ENCODE measurements around the gene SH3BP1. TPM values are rescaled to one million over a fixed set of nuclear protein-coding genes. Genes with fewer than 3 reads are reported as not detected.

SH3BP1 gene
- total and polyA plus RNA-seq, 2 of the 4 experiments (the other 2 are of a cell fraction): 8.8 to 33.3 TPM

GRCh38 chr22:37639771-37640590 is 512 bp downstream of the SH3BP1 start:
- H2AK5ac ChIP-seq (ENCODE audit: low read depth, low read length): peak overlapping the region; percentile 97
- peak overlapping the region; percentile 66 for H3K27ac ChIP-seq (ENCODE audit: insufficient read depth, low read length)
- H3K4me3 ChIP-seq (ENCODE audit: insufficient read depth, low read depth, low read length): peak overlapping the region; percentile 95
- peak overlapping the region; percentile 87 for H3K9ac ChIP-seq (ENCODE audit: low read depth, low read length)
- peak overlapping the region; percentile 99 for H3K4me2 ChIP-seq (ENCODE audit: low read depth, low read length)
- H2BK120ac ChIP-seq (ENCODE audit: low read depth, low read length): peak overlapping the region; percentile 79
- CTCF ChIA-PET: no interaction called here
- peak overlapping the region; percentile 4; the same call in 1 of the 3 replicates for H2BK15ac ChIP-seq (ENCODE audit: low read depth, low read length)
- intact Hi-C loops (cut with micrococcal nuclease) (loop anchor here (5.0 kb wide), 1 partner anchor 97 kb away; no protein-coding TSS in a partner anchor), in situ Hi-C loops (cut with MboI; ENCODE audit: low sequenced_read_pairs) (loop anchor here (5.0 kb wide), 1 partner anchor 152 kb away; no protein-coding TSS in a partner anchor), dilution Hi-C loops (cut with HindIII; ENCODE audit: low sequenced_read_pairs, unreplicated experiment) (no loop called here)
- H3K27me3 ChIP-seq (ENCODE audit: control insufficient read depth, insufficient read depth, low read length): no peaks in the 10 kb centered on the region
- TF ChIP-seq POLR2A (IDR thresholded peaks at IDR 0.05; ENCODE audit: low read depth, low read length): no peak
- TF ChIP-seq BHLHE40 (IDR thresholded peaks at IDR 0.05; ENCODE audit: low read depth, low read length): no peak
- peak overlapping the region; percentile 6; the same call in 1 of the 2 replicates for H2BK20ac ChIP-seq (ENCODE audit: low read depth, low read length)
- peak overlapping the region; percentile 81 for H2AFZ ChIP-seq (replicated peaks; ENCODE audit: low read length, poor library complexity)
- peak overlapping the region; percentile 99 for H2AK9ac ChIP-seq (replicated peaks; ENCODE audit: low read depth, low read length, poor library complexity)
- H3K18ac ChIP-seq (ENCODE audit: low read depth, low read length): peak overlapping the region; percentile 95
- peak overlapping the region; percentile 99 for H3K23ac ChIP-seq (ENCODE audit: low read depth, low read length)
- peaks cover 4% of the 10 kb centered on the region; the same call in 1 of the 2 replicates for H3K9me1 ChIP-seq (ENCODE audit: insufficient read depth, low read length)
- peaks cover 30% of the 10 kb centered on the region for H3K4me1 ChIP-seq (ENCODE audit: control insufficient read depth, insufficient read depth, low read length)
- peak overlapping the region; percentile 81 for H4K5ac ChIP-seq (ENCODE audit: low read depth, low read length)
- peaks cover 0 to 74% of the 10 kb centered on the region in 2 experiments; a peak in 3 of 4 replicates for H3K79me1 ChIP-seq (ENCODE audit: low read depth in 1 of 2, low read length in 2 of 2)
- H2BK5ac ChIP-seq (ENCODE audit: low read depth, low read length, poor library complexity, severe bottlenecking): peak overlapping the region; percentile 75
- no TSS peak for BruUV-seq (replicated peaks)
- H3K4ac ChIP-seq (ENCODE audit: low read depth, low read length): peak overlapping the region; percentile 95
- ATAC-seq (ENCODE audit: low read depth) (peak; percentile 3), DNase-seq (no peak)
- no peaks in the 10 kb centered on the region for H3K9me3 ChIP-seq (ENCODE audit: control insufficient read depth, insufficient read depth, low read length)
- H4K91ac ChIP-seq (ENCODE audit: insufficient read depth, low read depth, low read length): peak overlapping the region; percentile 92
- H4K20me1 ChIP-seq (ENCODE audit: insufficient read depth, low read length): peaks cover 9% of the 10 kb centered on the region
- no peak overlapping the region for H3K56ac ChIP-seq (ENCODE audit: extremely low read depth, insufficient read depth, low read length)
- peak overlapping the region; percentile 90 for H3K14ac ChIP-seq (replicated peaks; ENCODE audit: low read depth, low read length)
- POLR2A ChIA-PET (ENCODE audit: unreplicated experiment): interaction anchor here (0.7 to 1.4 kb wide), 2 partner anchors 37 to 41 kb away, joined by 6 to 15 read pairs; no protein-coding TSS in a partner anchor
- peaks cover 17% of the 10 kb centered on the region for H3K36me3 ChIP-seq (ENCODE audit: control insufficient read depth, insufficient read depth, low read length)
- peak overlapping the region; percentile 71 to 91; a peak in 3 of 4 replicates for H4K8ac ChIP-seq (ENCODE audit: low read depth in 2 of 2, low read length in 2 of 2)
- 10% methylated on average over 4 of the region's 27 CpGs; no CpG with 5 or more reads in 1 of the 2 experiments for WGBS, 2 experiments (ENCODE audit: extremely low coverage in 2 of 2, insufficient read length in 1 of 2)

All from IMR-90 (cell line).